ENCODE results near the gene COG2. TPM values are rescaled to one million over a fixed set of nuclear protein-coding genes. Genes with fewer than 3 reads are reported as not detected.

Gene COG2
- total and polyA plus RNA-seq, 2 of the 8 experiments (the other 6 are each of a cell fraction or from before 2014, with no cell fraction given) = 10.3 to 36.7 TPM

- no peak for TF ChIP-seq RBBP5 (IDR thresholded peaks at IDR 0.05; ENCODE audit: borderline replicate concordance, low read depth, low read length)
Measured at GRCh38 chr1:230682882-230683610, 40.8 kb downstream of the COG2 start (continued).

Measured in H1 (cell line).